Left hindlimb (tissue), 1 donor: ENCODE data around the gene VWA3B.

ENCODE experiments used
- DNase-seq: peaks from one replicate; pipeline ENCODE4 v3.0.0-alpha.2; 2018

The VWA3B gene

GRCh38 chr2:98346311-98347236, 259.6 kb downstream of the VWA3B start, which contains the start of gene CNGA3:
CNGA3 (plus strand) TSS chr2:98346456; CDS start chr2:98369976, 23,520 bp downstream.
- peak; percentile 57 for DNase-seq

DNA sequence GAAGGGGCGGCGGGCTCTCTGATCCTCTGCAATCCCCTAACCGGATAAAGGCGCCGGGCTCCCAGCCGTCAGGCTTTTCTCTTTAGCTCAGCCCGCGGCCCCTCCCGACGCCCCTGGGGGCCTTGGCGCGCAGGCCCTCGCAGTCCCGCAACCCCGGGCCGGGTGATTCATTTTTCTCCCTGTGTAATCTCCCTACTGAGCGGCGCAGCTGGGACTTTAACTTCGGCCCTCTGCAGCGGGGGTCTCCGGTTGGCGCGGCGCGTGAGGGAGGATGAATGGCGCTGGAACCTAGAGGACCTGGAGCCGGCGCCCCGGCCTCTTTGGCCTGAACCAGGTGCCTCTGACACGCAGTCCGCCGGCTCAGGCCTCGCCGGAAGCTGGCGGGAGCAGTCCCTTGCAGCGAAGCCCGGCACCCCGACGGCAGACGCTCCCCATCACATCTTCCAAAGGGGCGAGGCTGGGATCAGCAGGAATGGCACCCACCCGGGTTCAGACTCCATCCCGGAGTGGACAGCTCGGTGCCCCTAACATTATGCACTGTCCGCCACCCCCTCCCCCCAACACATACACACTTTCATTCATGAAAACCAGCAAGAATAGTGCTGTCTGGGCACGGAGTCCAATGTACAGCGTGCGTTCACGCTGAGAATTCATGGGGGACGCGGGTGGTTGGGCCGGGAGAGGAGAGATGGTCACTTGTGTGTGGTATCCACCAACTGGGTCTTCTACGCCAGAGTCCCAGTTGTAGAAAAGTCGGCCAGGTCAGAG, 260.5 kb downstream of the VWA3B start:
- no peak for DNase-seq

GRCh38 chr2:98348066-98348561, 261.1 kb downstream of the VWA3B start:
- no peak for DNase-seq

GRCh38 chr2:98350411-98350810, 263.4 kb downstream of the VWA3B start:
- DNase-seq = no peak

GRCh38 chr2:98355881-98356280, 268.9 kb downstream of the VWA3B start:
- no peak for DNase-seq

- no peak for DNase-seq
These were observed 269.8 kb downstream of the VWA3B start for GRCh38 chr2:98356729-98357128.

GRCh38 chr2:98357849-98358248, 270.9 kb downstream of the VWA3B start:
- no peak for DNase-seq

- no peak for DNase-seq
These were observed 273.0 kb downstream of the VWA3B start for GRCh38 chr2:98359986-98360385.
